PC-9 (cell line): Measurements from ENCODE around the gene UHRF1. TPM values are rescaled to one million over a fixed set of nuclear protein-coding genes. Genes with fewer than 3 reads are reported as not detected.
A peak's percentile ranks its signal among the peaks of the same experiment; 100 is the strongest.

Experiments
- BruUV-seq: library from RNA; stranded (reverse); fragments of 400-500 nt; replicated peaks from 2 replicates; lab custom pipeline; 2021; lab: Mats Ljungman, UMichigan
- CTCF ChIA-PET: fragments of 300-600 bp; sonication (Branson Sonifier 250); formaldehyde crosslinking; loops from one replicate; lab custom pipeline; 2022; ENCODE audit warnings: antibody characterized with exemption; lab: Charles Lee
- POLR2A ChIA-PET: fragments of 300-600 bp; sonication (Branson Sonifier 250); formaldehyde crosslinking; loops from one replicate; lab custom pipeline; 2022; ENCODE audit warnings: antibody characterized with exemption; ENCODE audit not compliant: unreplicated experiment; lab: Charles Lee
- DNase-seq, 2 experiments: peaks; one replicate each; pipeline versions ENCODE4 v3.0.0 to v3.0.0-alpha.2; 2015 to 2022; ENCODE audit warnings: mixed read lengths in 1 of 2
- H2AFZ ChIP-seq: fragments of 200-600 bp; sonication (generic); 2 replicates; pipeline ENCODE4 v1.8.1; 2017; ENCODE audit warnings: antibody characterized with exemption
- H3F3A ChIP-seq: fragments of 200-600 bp; sonication (generic); 2 replicates; pipeline ENCODE4 v1.8.1; 2017; ENCODE audit warnings: antibody characterized with exemption, mild to moderate bottlenecking, low read depth; ENCODE audit not compliant: insufficient read depth
- H3K27ac ChIP-seq: fragments of 200-600 bp; sonication (generic); 2 replicates; pipeline ENCODE4 v1.6.1; 2016; ENCODE audit warnings: mixed run types
- H3K27me3 ChIP-seq: fragments of 200-600 bp; sonication (generic); 2 replicates; pipeline ENCODE4 v1.6.1; 2016; ENCODE audit warnings: low read depth, mixed run types; ENCODE audit not compliant: insufficient read depth
- H3K36me3 ChIP-seq: fragments of 200-600 bp; sonication (generic); 2 replicates; pipeline ENCODE4 v1.6.1; 2016; ENCODE audit warnings: low read depth, mixed run types
- H3K4me1 ChIP-seq: fragments of 200-600 bp; sonication (generic); replicated peaks from 2 replicates; pipeline ENCODE4 v1.6.1; 2016; ENCODE audit warnings: mixed run types; ENCODE audit not compliant: insufficient read depth
- H3K4me2 ChIP-seq: fragments of 200-600 bp; sonication (generic); 2 replicates; pipeline ENCODE4 v1.6.1; 2017; ENCODE audit warnings: mixed run types
- H3K4me3 ChIP-seq: fragments of 200-600 bp; sonication (generic); 2 replicates; pipeline ENCODE4 v1.6.1; 2016; ENCODE audit warnings: mixed run types
- H3K79me2 ChIP-seq: fragments of 200-600 bp; sonication (generic); 2 replicates; pipeline ENCODE4 v1.6.1; 2017; ENCODE audit warnings: low read depth, mixed run types
- H3K9me2 ChIP-seq: fragments of 200-600 bp; sonication (generic); 2 replicates; pipeline ENCODE4 v1.8.1; 2017; ENCODE audit warnings: mild to moderate bottlenecking; ENCODE audit not compliant: insufficient read depth
- H3K9me3 ChIP-seq: fragments of 200-600 bp; sonication (generic); 2 replicates; pipeline ENCODE4 v1.8.1; 2016; ENCODE audit warnings: low read depth; ENCODE audit not compliant: insufficient read depth
- H4K20me1 ChIP-seq: fragments of 200-600 bp; sonication (generic); 2 replicates; pipeline ENCODE4 v1.8.1; 2017; ENCODE audit not compliant: insufficient read depth
- CTCF ChIP-seq: fragments of 200-600 bp; sonication (generic); conservative IDR thresholded peaks from 2 replicates; pipeline ENCODE4 v1.6.1; 2017; ENCODE audit warnings: mixed run types, antibody characterized with exemption, mild to moderate bottlenecking, moderate library complexity
- EZH2 ChIP-seq: fragments of 200-600 bp; sonication (generic); IDR thresholded peaks from 2 replicates; pipeline ENCODE4 v1.8.0; 2017; ENCODE audit warnings: antibody characterized with exemption, low read depth
- intact Hi-C: fragments of 100-400 bp; cut with micrococcal nuclease; formaldehyde crosslinking; loops from one replicate; pipeline ENCODE4 v1.10.0; 2022; ENCODE audit not compliant: unreplicated experiment
- total RNA-seq: library from RNA; stranded (reverse); gene quantifications from 2 replicates; pipeline ENCODE4 v1.2.3, GENCODE V29; 2021

The UHRF1 gene
- total RNA-seq, 1 experiment from 2014 or later, result 61.4 TPM

GRCh38 chr19:4955274-4955673 lies 46.0 kb downstream of the UHRF1 start:
- no TSS peak for BruUV-seq
- H3K9me3 ChIP-seq, result no peaks in the 10 kb centered on the region
- ChIA-PET POLR2A (no interaction called here), CTCF (interaction anchor here (0.6 kb wide), 1 partner anchor 164 kb away, joined by 5 read pairs; the partner anchor contains the start of gene FEM1A)
- no peak overlapping the region for H3K4me2 ChIP-seq
- H4K20me1 ChIP-seq, result no peaks in the 10 kb centered on the region
- H3F3A ChIP-seq, result no peaks in the 10 kb centered on the region
- no peaks in the 10 kb centered on the region for H3K27me3 ChIP-seq
- no peaks in the 10 kb centered on the region for H3K4me1 ChIP-seq
- TF ChIP-seq EZH2 (no peak), CTCF (no peak)
- DNase-seq, result no peak
- no peak overlapping the region for H3K4me3 ChIP-seq
- intact Hi-C loops, result no loop called here
- no peaks in the 10 kb centered on the region for H3K9me2 ChIP-seq
- no peak overlapping the region for H2AFZ ChIP-seq
- no peak overlapping the region for H3K27ac ChIP-seq
- H3K36me3 ChIP-seq, result no peaks in the 10 kb centered on the region
- no peaks in the 10 kb centered on the region for H3K79me2 ChIP-seq

- POLR2A ChIA-PET, result interaction anchor here (0.5 kb wide), 1 partner anchor 17 kb away, joined by 10 read pairs; no protein-coding TSS in a partner anchor
- CTCF ChIA-PET, result no interaction called here
- Histone ChIP-seq H3K27ac (no peak overlapping the region), H3K79me2 (no peaks in the 10 kb centered on the region), H3K4me1 (no peaks in the 10 kb centered on the region), H4K20me1 (no peaks in the 10 kb centered on the region), H3K9me3 (no peaks in the 10 kb centered on the region), H3F3A (no peaks in the 10 kb centered on the region), H3K4me3 (no peak overlapping the region), H3K4me2 (no peak overlapping the region), H3K27me3 (no peaks in the 10 kb centered on the region), H3K9me2 (no peaks in the 10 kb centered on the region), H3K36me3 (no peaks in the 10 kb centered on the region), H2AFZ (no peak overlapping the region)
- TF ChIP-seq CTCF, result no peak
- no peak for TF ChIP-seq EZH2
- intact Hi-C loops, result no loop called here
- no TSS peak for BruUV-seq
- peak in 1 of 2 experiments; percentile 67 for DNase-seq
These were observed 48.7 kb downstream of the UHRF1 start for GRCh38 chr19:4957981-4958380.

- no TSS peak for BruUV-seq
- Histone ChIP-seq H3K27me3 (no peaks in the 10 kb centered on the region), H3K4me1 (no peaks in the 10 kb centered on the region), H3K79me2 (no peaks in the 10 kb centered on the region), H3K27ac (no peak overlapping the region), H3F3A (0 out of 2 replicates have a peak, but pooled peaks cover under 1% of the 10 kb centered on the region), H4K20me1 (no peaks in the 10 kb centered on the region), H3K9me2 (no peaks in the 10 kb centered on the region), H3K9me3 (no peaks in the 10 kb centered on the region), H3K36me3 (no peaks in the 10 kb centered on the region), H3K4me2 (no peak overlapping the region), H3K4me3 (no peak overlapping the region), H2AFZ (no peak overlapping the region)
- ChIA-PET CTCF (no interaction called here), POLR2A (no interaction called here)
- intact Hi-C loops, result no loop called here
- DNase-seq, result no peak
- TF ChIP-seq CTCF (no peak), EZH2 (no peak)
These were observed 52.9 kb downstream of the UHRF1 start for GRCh38 chr19:4962085-4962619.
